ENCODE data around the gene ABAT.
A peak's percentile ranks its signal among the peaks of the same experiment; 100 is the strongest.
"Not testable (repeated sequence)": the region's sequence is repeated elsewhere in the genome, so short reads cannot be mapped to it uniquely, and the experiment has no call there.

ABAT gene

GRCh38 chr16:8798535-8799157, 124.2 kb downstream of the ABAT start:
- H3K4me1 ChIP-seq (ENCODE audit: low read length): peaks cover 15% of the 10 kb centered on the region
- TF ChIP-seq EZH2 (optimal IDR thresholded peaks at IDR 0.05; ENCODE audit: low read depth, low read length): no peak
- H2AFZ ChIP-seq (ENCODE audit: low read length): no peak overlapping the region
- no peaks in the 10 kb centered on the region for H3K9me2 ChIP-seq (replicated peaks; ENCODE audit: insufficient read depth, low read length)
- peak; percentile 43 for DNase-seq
- peak overlapping the region; percentile 57 for H3K27ac ChIP-seq (ENCODE audit: low read length)
- peaks cover 86% of the 10 kb centered on the region for H3K79me2 ChIP-seq (ENCODE audit: low read length)
- H3K36me3 ChIP-seq (replicated peaks; ENCODE audit: insufficient read depth, low read length): peaks cover 15% of the 10 kb centered on the region; the same call in 1 of the 2 replicates
- peak overlapping the region; percentile 89 for H3K4me3 ChIP-seq (ENCODE audit: low read length)
- H3F3A ChIP-seq (ENCODE audit: insufficient read depth, low read length): no peaks in the 10 kb centered on the region
- no peaks in the 10 kb centered on the region for H3K9me3 ChIP-seq (replicated peaks; ENCODE audit: insufficient read depth, low read length)
- peak overlapping the region; percentile 78 for H3K4me2 ChIP-seq (ENCODE audit: low read depth, low read length)
- H3K9ac ChIP-seq (ENCODE audit: low read length): peak overlapping the region; percentile 91
- H4K20me1 ChIP-seq (ENCODE audit: insufficient read depth, low read length): peaks cover 12% of the 10 kb centered on the region; the same call in 1 of the 2 replicates
- H3K27me3 ChIP-seq (replicated peaks; ENCODE audit: insufficient read depth, low read length): no peaks in the 10 kb centered on the region

GRCh38 chr16:8801701-8802100, 127.3 kb downstream of the ABAT start:
- Histone ChIP-seq H3K27ac (ENCODE audit: low read length) (no peak overlapping the region), H3K9me3 (replicated peaks; ENCODE audit: insufficient read depth, low read length) (no peaks in the 10 kb centered on the region), H3K79me2 (ENCODE audit: low read length) (peaks cover 98% of the 10 kb centered on the region), H3K4me2 (ENCODE audit: low read depth, low read length) (no peak overlapping the region), H3F3A (ENCODE audit: insufficient read depth, low read length) (no peaks in the 10 kb centered on the region), H4K20me1 (ENCODE audit: insufficient read depth, low read length) (peaks cover 18% of the 10 kb centered on the region; the same call in 1 of the 2 replicates), H3K4me1 (ENCODE audit: low read length) (peaks cover 9% of the 10 kb centered on the region), H3K27me3 (replicated peaks; ENCODE audit: insufficient read depth, low read length) (no peaks in the 10 kb centered on the region), H3K9me2 (replicated peaks; ENCODE audit: insufficient read depth, low read length) (no peaks in the 10 kb centered on the region), H3K36me3 (replicated peaks; ENCODE audit: insufficient read depth, low read length) (peaks cover 22% of the 10 kb centered on the region; the same call in 1 of the 2 replicates), H3K4me3 (ENCODE audit: low read length) (no peak overlapping the region), H2AFZ (ENCODE audit: low read length) (no peak overlapping the region), H3K9ac (ENCODE audit: low read length) (no peak overlapping the region)
- no peak for DNase-seq
- TF ChIP-seq EZH2 (optimal IDR thresholded peaks at IDR 0.05; ENCODE audit: low read depth, low read length) (no peak), CTCF (IDR thresholded peaks at IDR 0.05; ENCODE audit: low read length) (no peak), EZH2phosphoT487 (IDR thresholded peaks at IDR 0.05; ENCODE audit: low read length) (no peak)

- not testable (repeated sequence) for H3K4me3 ChIP-seq (ENCODE audit: low read length); H3K27me3 ChIP-seq (replicated peaks; ENCODE audit: insufficient read depth, low read length); H3K9ac ChIP-seq (ENCODE audit: low read length); DNase-seq; H3K4me1 ChIP-seq (ENCODE audit: low read length); H3F3A ChIP-seq (ENCODE audit: insufficient read depth, low read length); H3K9me2 ChIP-seq (replicated peaks; ENCODE audit: insufficient read depth, low read length); H3K9me3 ChIP-seq (replicated peaks; ENCODE audit: insufficient read depth, low read length); H2AFZ ChIP-seq (ENCODE audit: low read length); H3K4me2 ChIP-seq (ENCODE audit: low read depth, low read length); H3K27ac ChIP-seq (ENCODE audit: low read length)
- Histone ChIP-seq H3K36me3 (replicated peaks; ENCODE audit: insufficient read depth, low read length) (peaks cover 33% of the 10 kb centered on the region; the same call in 1 of the 2 replicates), H4K20me1 (ENCODE audit: insufficient read depth, low read length) (peaks cover 18% of the 10 kb centered on the region; the same call in 1 of the 2 replicates), H3K79me2 (ENCODE audit: low read length) (peaks cover 98% of the 10 kb centered on the region)
Observed at GRCh38 chr16:8803733-8804132, 129.3 kb downstream of the ABAT start.

GRCh38 chr16:8804313-8804712, 129.9 kb downstream of the ABAT start:
- DNase-seq: no peak
- Histone ChIP-seq H3K9ac (ENCODE audit: low read length) (no peak overlapping the region), H3K4me3 (ENCODE audit: low read length) (no peak overlapping the region), H3K4me2 (ENCODE audit: low read depth, low read length) (no peak overlapping the region), H3K36me3 (replicated peaks; ENCODE audit: insufficient read depth, low read length) (peaks cover 34% of the 10 kb centered on the region; the same call in 1 of the 2 replicates), H3K4me1 (ENCODE audit: low read length) (peaks cover 5% of the 10 kb centered on the region; the same call in 1 of the 2 replicates), H2AFZ (ENCODE audit: low read length) (no peak overlapping the region), H3K9me2 (replicated peaks; ENCODE audit: insufficient read depth, low read length) (no peaks in the 10 kb centered on the region), H3K27ac (ENCODE audit: low read length) (no peak overlapping the region), H3K27me3 (replicated peaks; ENCODE audit: insufficient read depth, low read length) (no peaks in the 10 kb centered on the region), H3K9me3 (replicated peaks; ENCODE audit: insufficient read depth, low read length) (no peaks in the 10 kb centered on the region), H3F3A (ENCODE audit: insufficient read depth, low read length) (no peaks in the 10 kb centered on the region), H3K79me2 (ENCODE audit: low read length) (peaks cover 98% of the 10 kb centered on the region), H4K20me1 (ENCODE audit: insufficient read depth, low read length) (peaks cover 21% of the 10 kb centered on the region)
- TF ChIP-seq EZH2phosphoT487 (IDR thresholded peaks at IDR 0.05; ENCODE audit: low read length): no peak
- TF ChIP-seq EZH2 (optimal IDR thresholded peaks at IDR 0.05; ENCODE audit: low read depth, low read length): no peak
- no peak for TF ChIP-seq CTCF (IDR thresholded peaks at IDR 0.05; ENCODE audit: low read length)
